H1 (cell line): Measurements from ENCODE around the gene MYH11. TPM values are rescaled to one million over a fixed set of nuclear protein-coding genes. Genes with fewer than 3 reads are reported as not detected.

ENCODE experiments used
- EZH2 ChIP-seq: fragments of 200-600 bp; sonication (generic); IDR thresholded peaks from 2 replicates; pipeline ENCODE4 v1.7.1; 2012; ENCODE audit warnings: low read depth, mild to moderate bottlenecking, moderate library complexity, low read length, inconsistent platforms; ENCODE audit not compliant: severe bottlenecking
- GTF2F1 ChIP-seq: IDR thresholded peaks from 2 replicates; pipeline ENCODE4 v1.6.1; 2012; ENCODE audit warnings: low read depth, low read length, improper control_type of control experiment, borderline replicate concordance
- HDAC2 ChIP-seq, 2 experiments: fragments of 300-600 bp in 1 of 2; sonication (generic) in 1 of 2; IDR thresholded peaks; 2 replicates each; pipeline ENCODE4 v1.6.1; 2011 to 2012; ENCODE audit warnings: low read depth in 2 of 2, low read length in 2 of 2, mild to moderate bottlenecking in 2 of 2, moderate library complexity in 2 of 2, borderline replicate concordance in 1 of 2, inconsistent platforms in 1 of 2
- SUZ12 ChIP-seq: fragments of 200-600 bp; sonication (generic); IDR thresholded peaks from 2 replicates; pipeline ENCODE4 v1.6.1; 2012; ENCODE audit warnings: mild to moderate bottlenecking, inconsistent platforms, low read length, moderate library complexity, mixed read lengths
- polyA plus RNA-seq, 7 experiments: library from polyadenylated mRNA; depleted of rRNA in 3 of 7; stranded (reverse) in 5 of 7; unstranded in 2 of 7; fragments of >200 nt in 5 of 7; fragments of 200-250 nt in 2 of 7; gene quantifications; 1 replicate in 5 of 7; 2 replicates in 1 of 7; 4 replicates in 1 of 7; pipeline versions ENCODE4 v1.2.1 to v1.2.3, GENCODE V29; 2011 to 2013; ENCODE audit warnings: missing spikeins in 2 of 7, mixed read lengths in 2 of 7
- total RNA-seq: library from RNA; stranded (reverse); fragmentation: NEBNext Ultra II Directional; extraction: Animal tissue kit (Norgen Biotek cat#: 25700); gene quantifications from 2 replicates; pipeline ENCODE4 v1.2.1, GENCODE V29; 2021
- TF ChIP-seq, protein P1 (sequence below), 3 experiments: IDR thresholded peaks; 1 replicate in 2 of 3; 2 replicates in 1 of 3; pipeline versions ENCODE4 v1.5.1 to v1.6.1; 2011; ENCODE audit warnings: low read length in 3 of 3, mild to moderate bottlenecking in 3 of 3, inconsistent platforms in 2 of 3, low read depth in 1 of 3, moderate library complexity in 1 of 3; ENCODE audit not compliant: insufficient read depth in 1 of 3; ENCODE audit errors: control extremely low read depth in 1 of 3

Gene MYH11
- total and polyA plus RNA-seq, 2 of the 8 experiments (the other 6 are each of a cell fraction or from before 2014, with no cell fraction given): 0.11 to 0.78 TPM

DNA sequence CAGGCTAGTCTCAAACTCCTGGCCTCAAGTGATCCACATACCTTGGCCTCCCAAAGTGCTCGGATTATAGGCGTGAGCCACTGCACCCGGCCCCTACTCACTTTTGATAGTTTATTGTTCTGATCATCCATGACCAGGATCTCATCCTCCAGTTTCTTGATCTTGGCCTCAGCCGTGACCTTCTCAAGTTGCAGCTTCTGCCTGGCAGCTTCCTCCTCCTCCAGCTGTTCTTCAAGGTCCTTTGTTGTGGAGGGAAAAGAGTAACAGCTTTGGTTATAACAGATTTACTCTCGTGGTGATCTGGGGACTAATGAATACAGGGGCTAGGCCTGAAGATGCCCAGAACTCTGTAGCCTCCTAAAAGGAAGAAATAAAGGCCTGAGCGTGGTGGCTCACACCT, 116.9 kb downstream of the MYH11 start (continued):
- TF ChIP-seq EZH2 (no peak), SUZ12 (no peak), GTF2F1 (no peak), HDAC2 (IDR thresholded peaks at IDR 0.05; ENCODE audit: borderline replicate concordance in 1 of 2, low read depth in 2 of 2, low read length in 2 of 2) (no peak)
- TF ChIP-seq, protein P1, sequence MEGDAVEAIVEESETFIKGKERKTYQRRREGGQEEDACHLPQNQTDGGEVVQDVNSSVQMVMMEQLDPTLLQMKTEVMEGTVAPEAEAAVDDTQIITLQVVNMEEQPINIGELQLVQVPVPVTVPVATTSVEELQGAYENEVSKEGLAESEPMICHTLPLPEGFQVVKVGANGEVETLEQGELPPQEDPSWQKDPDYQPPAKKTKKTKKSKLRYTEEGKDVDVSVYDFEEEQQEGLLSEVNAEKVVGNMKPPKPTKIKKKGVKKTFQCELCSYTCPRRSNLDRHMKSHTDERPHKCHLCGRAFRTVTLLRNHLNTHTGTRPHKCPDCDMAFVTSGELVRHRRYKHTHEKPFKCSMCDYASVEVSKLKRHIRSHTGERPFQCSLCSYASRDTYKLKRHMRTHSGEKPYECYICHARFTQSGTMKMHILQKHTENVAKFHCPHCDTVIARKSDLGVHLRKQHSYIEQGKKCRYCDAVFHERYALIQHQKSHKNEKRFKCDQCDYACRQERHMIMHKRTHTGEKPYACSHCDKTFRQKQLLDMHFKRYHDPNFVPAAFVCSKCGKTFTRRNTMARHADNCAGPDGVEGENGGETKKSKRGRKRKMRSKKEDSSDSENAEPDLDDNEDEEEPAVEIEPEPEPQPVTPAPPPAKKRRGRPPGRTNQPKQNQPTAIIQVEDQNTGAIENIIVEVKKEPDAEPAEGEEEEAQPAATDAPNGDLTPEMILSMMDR (IDR thresholded peaks at IDR 0.05; ENCODE audit: control extremely low read depth in 1 of 3, insufficient read depth in 1 of 3, low read depth in 1 of 3, low read length in 3 of 3): no peak
- TF ChIP-seq, all 59 proteins: peak for 0
